H9 (cell line): ENCODE measurements around the gene KLHL18. TPM values are rescaled to one million over a fixed set of nuclear protein-coding genes. Genes with fewer than 3 reads are reported as not detected.

ENCODE experiments used
- DNase-seq: peaks from one replicate; pipeline ENCODE4 v3.0.0-alpha.2; 2017
- H2AFZ ChIP-seq: one replicate; pipeline ENCODE4 v1.6.1; 2013; ENCODE audit warnings: mild to moderate bottlenecking, low read length, control low read depth, moderate library complexity
- H2AK5ac ChIP-seq: 2 replicates; pipeline ENCODE4 v1.6.1; 2013; ENCODE audit warnings: low read length, control low read depth, mixed read lengths; ENCODE audit not compliant: insufficient read length
- H2BK120ac ChIP-seq: one replicate; pipeline ENCODE4 v1.6.1; 2013; ENCODE audit warnings: low read depth, mild to moderate bottlenecking, low read length, control low read depth, inconsistent platforms; ENCODE audit not compliant: poor library complexity, severe bottlenecking
- H2BK12ac ChIP-seq: 2 replicates; pipeline ENCODE4 v1.6.1; 2013; ENCODE audit warnings: low read length, control low read depth, mixed read lengths, low read depth; ENCODE audit not compliant: insufficient read length
- H2BK15ac ChIP-seq: 2 replicates; pipeline ENCODE4 v1.6.1; 2013; ENCODE audit warnings: low read depth, low read length, control low read depth
- H2BK20ac ChIP-seq: one replicate; pipeline ENCODE4 v1.6.1; 2013; ENCODE audit warnings: low read depth, mild to moderate bottlenecking, low read length, control low read depth, inconsistent platforms; ENCODE audit not compliant: poor library complexity, severe bottlenecking
- H2BK5ac ChIP-seq: 2 replicates; pipeline ENCODE4 v1.6.1; 2013; ENCODE audit warnings: low read length, control low read depth, mixed read lengths; ENCODE audit not compliant: insufficient read length
- H3K14ac ChIP-seq: 2 replicates; pipeline ENCODE4 v1.6.1; 2013; ENCODE audit warnings: low read length, control low read depth; ENCODE audit not compliant: insufficient read depth
- H3K18ac ChIP-seq: 2 replicates; pipeline ENCODE4 v1.6.1; 2013; ENCODE audit warnings: low read depth, mild to moderate bottlenecking, mixed read lengths, low read length, control low read depth; ENCODE audit not compliant: insufficient read length
- H3K23ac ChIP-seq: 2 replicates; pipeline ENCODE4 v1.6.1; 2013; ENCODE audit warnings: low read length, control low read depth, mixed read lengths, low read depth; ENCODE audit not compliant: insufficient read length
- H3K23me2 ChIP-seq: 2 replicates; pipeline ENCODE4 v1.6.1; 2013; ENCODE audit warnings: low read depth, mild to moderate bottlenecking, mixed read lengths, low read length, control low read depth; ENCODE audit not compliant: insufficient read length, poor library complexity, severe bottlenecking
- H3K27ac ChIP-seq: 2 replicates; pipeline ENCODE4 v1.5.1; 2013; ENCODE audit warnings: low read length, control low read depth, mixed read lengths, low read depth; ENCODE audit not compliant: insufficient read length
- H3K27me3 ChIP-seq: 2 replicates; pipeline ENCODE4 v1.6.1; 2013; ENCODE audit warnings: low read length, control low read depth, inconsistent platforms; ENCODE audit not compliant: insufficient read depth
- H3K4ac ChIP-seq: 2 replicates; pipeline ENCODE4 v1.6.1; 2013; ENCODE audit warnings: low read depth, mild to moderate bottlenecking, control low read depth, inconsistent platforms, low read length, moderate library complexity
- H3K4me1 ChIP-seq: 2 replicates; pipeline ENCODE4 v1.6.1; 2013; ENCODE audit warnings: low read length, control low read depth, inconsistent platforms; ENCODE audit not compliant: insufficient read depth
- H3K4me2 ChIP-seq: 2 replicates; pipeline ENCODE4 v1.6.1; 2013; ENCODE audit warnings: low read length, control low read depth, mixed read lengths; ENCODE audit not compliant: insufficient read length, insufficient read depth
- H3K56ac ChIP-seq: 2 replicates; pipeline ENCODE4 v1.6.1; 2013; ENCODE audit warnings: low read depth, mild to moderate bottlenecking, mixed read lengths, low read length, control low read depth; ENCODE audit not compliant: insufficient read length
- H3K79me1 ChIP-seq: 2 replicates; pipeline ENCODE4 v1.6.1; 2013; ENCODE audit warnings: low read depth, mild to moderate bottlenecking, moderate library complexity, low read length, control low read depth, inconsistent platforms; ENCODE audit not compliant: insufficient read depth, poor library complexity, severe bottlenecking
- H3K79me2 ChIP-seq: 2 replicates; pipeline ENCODE4 v1.6.1; 2013; ENCODE audit warnings: low read length, control low read depth, inconsistent platforms; ENCODE audit not compliant: insufficient read depth
- H3K9ac ChIP-seq: 2 replicates; pipeline ENCODE4 v1.6.1; 2013; ENCODE audit warnings: low read length, control low read depth, mixed read lengths; ENCODE audit not compliant: insufficient read length; ENCODE audit errors: extremely low read depth
- H3K9me3 ChIP-seq: one replicate; pipeline ENCODE4 v1.6.1; 2013; ENCODE audit warnings: low read depth, low read length, inconsistent platforms; ENCODE audit not compliant: control insufficient read depth
- H3T11ph ChIP-seq: one replicate; pipeline ENCODE4 v1.6.1; 2013; ENCODE audit warnings: mild to moderate bottlenecking, low read length, control low read depth, inconsistent platforms
- H4K20me1 ChIP-seq: one replicate; pipeline ENCODE4 v1.6.1; 2013; ENCODE audit not compliant: control insufficient read depth, insufficient read length, insufficient read depth
- H4K5ac ChIP-seq: 2 replicates; pipeline ENCODE4 v1.6.1; 2013; ENCODE audit warnings: low read depth, mild to moderate bottlenecking, mixed read lengths, low read length, control low read depth; ENCODE audit not compliant: insufficient read length
- H4K8ac ChIP-seq: replicated peaks from 2 replicates; pipeline ENCODE4 v1.6.1; 2013; ENCODE audit warnings: low read length, control low read depth, mixed read lengths, low read depth; ENCODE audit not compliant: insufficient read length
- H4K91ac ChIP-seq: 2 replicates; pipeline ENCODE4 v1.6.1; 2013; ENCODE audit warnings: low read depth, mild to moderate bottlenecking, moderate library complexity, mixed read lengths, low read length, control low read depth; ENCODE audit not compliant: insufficient read length
- H3K27ac Mint-ChIP-seq, 3 experiments: 2 replicates in 2 of 3; 3 replicates in 1 of 3; pipeline ENCODE4 v1.8.0; 2020 to 2021; ENCODE audit warnings: mixed read lengths in 3 of 3, mild to moderate bottlenecking in 1 of 3, moderate library complexity in 1 of 3
- H3K27me3 Mint-ChIP-seq: 2 replicates; pipeline ENCODE4 v1.8.0; 2021; ENCODE audit warnings: low read depth, mild to moderate bottlenecking, moderate library complexity, mixed read lengths
- H3K36me3 Mint-ChIP-seq, 3 experiments: 2 replicates in 2 of 3; 3 replicates in 1 of 3; pipeline ENCODE4 v1.8.0; 2020 to 2021; ENCODE audit warnings: low read depth in 3 of 3, mixed read lengths in 3 of 3; ENCODE audit not compliant: insufficient read depth in 1 of 3
- H3K4me1 Mint-ChIP-seq, 2 experiments: 2 replicates each; pipeline ENCODE4 v1.8.0; 2020; ENCODE audit warnings: mixed read lengths in 2 of 2
- H3K4me3 Mint-ChIP-seq, 2 experiments: 2 replicates in 1 of 2; 3 replicates in 1 of 2; pipeline ENCODE4 v1.8.0; 2020 to 2021; ENCODE audit warnings: mild to moderate bottlenecking in 2 of 2, mixed read lengths in 2 of 2, moderate library complexity in 1 of 2
- H3K9me3 Mint-ChIP-seq, 2 experiments: 2 replicates in 1 of 2; 3 replicates in 1 of 2; pipeline ENCODE4 v1.8.0; 2020; ENCODE audit warnings: mild to moderate bottlenecking in 2 of 2, mixed read lengths in 2 of 2, moderate library complexity in 1 of 2
- total RNA-seq: library from RNA; stranded (reverse); gene quantifications from 2 replicates; pipeline ENCODE4 v1.2.1, GENCODE V29; 2021
- TF ChIP-seq, protein P1 (sequence below): fragments of 200-600 bp; sonication (generic); conservative IDR thresholded peaks from 3 replicates; pipeline ENCODE4 v1.8.0; 2021; ENCODE audit warnings: antibody characterized with exemption, mild to moderate bottlenecking

The KLHL18 gene
- total RNA-seq, 1 experiment from 2014 or later: 55.3 TPM

DNA sequence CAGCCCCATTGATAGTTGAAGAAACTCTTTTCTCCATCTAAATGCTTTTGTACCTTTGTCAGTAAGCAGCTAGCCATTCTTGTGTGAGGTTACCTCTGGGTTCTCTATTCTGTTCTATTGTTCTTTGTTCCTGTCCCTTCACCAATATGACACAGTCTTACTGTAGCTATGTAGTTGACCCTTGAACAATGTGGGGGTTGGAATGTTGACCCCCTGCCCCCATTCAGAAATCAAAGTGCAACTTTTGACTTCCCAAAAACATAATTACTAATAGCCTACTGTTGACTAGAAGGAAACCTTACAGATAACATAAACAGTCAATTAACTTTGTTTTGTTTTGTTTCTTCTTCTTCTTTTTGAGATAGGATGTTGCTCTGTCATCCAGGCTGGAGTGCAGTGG lies 18.7 kb downstream of the KLHL18 start:
- TF ChIP-seq, protein P1, sequence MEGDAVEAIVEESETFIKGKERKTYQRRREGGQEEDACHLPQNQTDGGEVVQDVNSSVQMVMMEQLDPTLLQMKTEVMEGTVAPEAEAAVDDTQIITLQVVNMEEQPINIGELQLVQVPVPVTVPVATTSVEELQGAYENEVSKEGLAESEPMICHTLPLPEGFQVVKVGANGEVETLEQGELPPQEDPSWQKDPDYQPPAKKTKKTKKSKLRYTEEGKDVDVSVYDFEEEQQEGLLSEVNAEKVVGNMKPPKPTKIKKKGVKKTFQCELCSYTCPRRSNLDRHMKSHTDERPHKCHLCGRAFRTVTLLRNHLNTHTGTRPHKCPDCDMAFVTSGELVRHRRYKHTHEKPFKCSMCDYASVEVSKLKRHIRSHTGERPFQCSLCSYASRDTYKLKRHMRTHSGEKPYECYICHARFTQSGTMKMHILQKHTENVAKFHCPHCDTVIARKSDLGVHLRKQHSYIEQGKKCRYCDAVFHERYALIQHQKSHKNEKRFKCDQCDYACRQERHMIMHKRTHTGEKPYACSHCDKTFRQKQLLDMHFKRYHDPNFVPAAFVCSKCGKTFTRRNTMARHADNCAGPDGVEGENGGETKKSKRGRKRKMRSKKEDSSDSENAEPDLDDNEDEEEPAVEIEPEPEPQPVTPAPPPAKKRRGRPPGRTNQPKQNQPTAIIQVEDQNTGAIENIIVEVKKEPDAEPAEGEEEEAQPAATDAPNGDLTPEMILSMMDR: no peak
- no peaks in the 10 kb centered on the region for H3K79me1 ChIP-seq
- Mint-ChIP-seq H3K4me1 (peaks cover 12% of the 10 kb centered on the region in 2 experiments), H3K9me3 (no peaks in the 10 kb centered on the region), H3K27me3 (no peaks in the 10 kb centered on the region), H3K4me3 (no peak overlapping the region), H3K36me3 (peaks cover 15 to 29% (median 27%) of the 10 kb centered on the region in 3 experiments), H3K27ac (peak overlapping the region in 2 of 3 experiments; percentile 2 to 86; a peak in 4 of 7 replicates)
- H2BK120ac ChIP-seq: no peak overlapping the region
- H2AK5ac ChIP-seq: no peak overlapping the region
- no peak overlapping the region for H2BK20ac ChIP-seq
- no peak overlapping the region for H3K27ac ChIP-seq
- no peak overlapping the region for H3K9ac ChIP-seq
- no peaks in the 10 kb centered on the region for H3K27me3 ChIP-seq
- no peak overlapping the region for H4K8ac ChIP-seq
- no peak overlapping the region for H3K14ac ChIP-seq
- no peaks in the 10 kb centered on the region for H3K23me2 ChIP-seq
- no peaks in the 10 kb centered on the region for H4K20me1 ChIP-seq
- no peak overlapping the region for H3K23ac ChIP-seq
- H3K18ac ChIP-seq: no peak overlapping the region
- no peaks in the 10 kb centered on the region for H3K9me3 ChIP-seq
- H4K5ac ChIP-seq: no peak overlapping the region
- H3K56ac ChIP-seq: no peak overlapping the region
- H3K4me1 ChIP-seq: 0 out of 2 replicates have a peak, but pooled peaks cover 2% of the 10 kb centered on the region
- H2BK15ac ChIP-seq: no peak overlapping the region
- H3K4me2 ChIP-seq: no peak overlapping the region
- no peak for DNase-seq
- no peaks in the 10 kb centered on the region for H3K79me2 ChIP-seq
- H2AFZ ChIP-seq: no peak overlapping the region
- H2BK12ac ChIP-seq: no peak overlapping the region
- H3T11ph ChIP-seq: no peak overlapping the region
- no peak overlapping the region for H3K4ac ChIP-seq
- H2BK5ac ChIP-seq: no peak overlapping the region
- H4K91ac ChIP-seq: no peak overlapping the region
